ENCODE data around the gene RBM3.

The RBM3 gene

DNA sequence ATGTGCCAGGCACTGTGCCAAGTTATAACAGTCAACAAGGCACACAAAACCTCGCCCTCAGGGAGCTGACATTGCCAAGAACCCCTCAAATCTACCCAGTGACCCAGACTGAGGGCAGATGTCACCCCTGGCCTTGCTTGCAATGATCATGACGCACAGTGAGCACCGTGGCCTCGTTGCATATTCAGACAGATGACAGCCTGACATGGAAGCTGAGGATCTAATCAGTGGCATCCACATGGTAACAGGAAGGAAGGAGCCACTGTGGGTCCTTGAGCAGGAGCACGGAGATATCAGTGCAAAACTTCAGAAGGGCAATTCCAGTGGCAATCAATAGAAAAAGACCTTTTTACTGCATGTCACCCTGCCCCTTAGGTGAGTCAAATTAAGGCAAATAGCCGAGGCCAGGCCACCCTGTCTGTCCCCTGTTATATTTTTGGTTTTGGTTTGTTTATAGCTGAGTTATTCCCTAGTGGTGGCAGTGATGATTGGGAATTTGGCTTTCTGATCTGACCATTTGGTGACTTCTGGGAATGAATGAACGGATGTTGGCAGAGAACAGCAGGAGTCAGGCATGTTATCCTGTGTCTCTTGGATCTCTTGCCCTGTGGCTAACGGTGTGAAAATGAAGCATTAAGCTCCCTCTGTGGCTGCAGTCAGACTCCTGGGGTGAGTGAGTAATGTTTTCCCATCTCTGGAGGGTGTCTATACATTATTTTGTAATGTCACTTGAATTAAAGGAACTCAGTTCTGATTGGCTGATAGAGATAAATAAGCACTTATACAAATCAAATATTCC lies 43.5 kb downstream of the RBM3 start:
- no peak overlapping the region for H3K9ac ChIP-seq (ENCODE audit: low read depth, low read length)

DNA sequence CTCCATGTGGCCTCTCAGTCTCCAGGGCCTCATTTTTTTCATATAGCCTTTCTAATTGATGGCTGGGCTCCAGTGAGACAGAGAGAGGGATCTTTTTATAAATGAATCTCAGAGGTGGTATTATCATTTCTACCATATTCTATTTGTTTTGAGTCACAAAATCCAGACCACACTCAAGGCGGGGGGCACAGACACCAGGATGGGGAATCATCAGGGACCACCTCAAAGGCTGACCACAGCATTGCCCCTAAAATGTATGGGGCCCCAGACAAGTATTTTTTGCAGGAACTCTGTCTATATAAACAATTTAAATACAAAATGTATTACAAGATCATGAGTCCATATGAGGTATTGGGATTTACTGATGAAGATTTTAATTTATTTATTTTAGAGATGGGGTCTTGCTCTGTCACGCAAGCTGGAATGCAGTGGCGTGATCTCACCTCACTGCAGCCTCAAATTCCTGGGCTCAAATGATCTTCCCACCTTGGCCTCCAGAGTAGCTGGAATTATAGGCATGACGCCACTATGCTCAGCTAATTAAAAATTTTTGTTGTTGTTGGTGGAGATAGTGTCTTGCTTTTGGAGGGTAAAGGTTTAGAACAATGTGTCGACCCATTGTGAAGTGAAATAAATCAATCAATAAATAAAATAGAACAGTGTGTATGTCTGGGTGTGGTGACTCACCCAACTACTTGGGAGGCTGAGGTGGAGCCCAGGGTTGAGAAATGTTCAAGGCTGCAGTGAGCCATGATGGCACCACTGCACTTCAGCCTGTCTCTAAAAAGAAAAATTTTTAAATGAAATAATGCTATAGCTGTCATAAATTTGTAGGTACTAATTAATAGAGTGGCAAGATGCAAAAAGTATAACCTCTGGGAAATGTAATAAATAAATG lies 52.4 kb downstream of the RBM3 start:
- no peak overlapping the region for H3K9ac ChIP-seq (ENCODE audit: low read depth, low read length)
- no peaks in the 10 kb centered on the region for H3K36me3 ChIP-seq (ENCODE audit: insufficient read depth, low read length)
- no peaks in the 10 kb centered on the region for H3K9me3 ChIP-seq (ENCODE audit: control insufficient read depth, insufficient read depth, low read length)
- H3K4me1 ChIP-seq (ENCODE audit: insufficient read depth, low read length): no peaks in the 10 kb centered on the region; the same call in 1 of the 2 replicates

More for the DNA sequence above, 43.5 kb downstream of the RBM3 start:
- no peaks in the 10 kb centered on the region for H3K36me3 ChIP-seq (ENCODE audit: insufficient read depth, low read length)
- no peaks in the 10 kb centered on the region for H3K9me3 ChIP-seq (ENCODE audit: control insufficient read depth, insufficient read depth, low read length)
- H3K4me1 ChIP-seq (ENCODE audit: insufficient read depth, low read length): 0 out of 2 replicates have a peak, but pooled peaks cover 7% of the 10 kb centered on the region
